GM19239 (cell line): Measurements from ENCODE around the gene CREBBP.
A peak's percentile ranks its signal among the peaks of the same experiment; 100 is the strongest.

Source experiments
- DNase-seq: peaks from one replicate; pipeline ENCODE4 v3.0.0; 2011; ENCODE audit warnings: low spot score; ENCODE audit not compliant: insufficient read length
- FAIRE-seq: peaks from 2 replicates; lab custom pipeline; 2011; peaks lifted over from hg19 to GRCh38; lab: Jason Lieb, UNC

Gene CREBBP

DNA sequence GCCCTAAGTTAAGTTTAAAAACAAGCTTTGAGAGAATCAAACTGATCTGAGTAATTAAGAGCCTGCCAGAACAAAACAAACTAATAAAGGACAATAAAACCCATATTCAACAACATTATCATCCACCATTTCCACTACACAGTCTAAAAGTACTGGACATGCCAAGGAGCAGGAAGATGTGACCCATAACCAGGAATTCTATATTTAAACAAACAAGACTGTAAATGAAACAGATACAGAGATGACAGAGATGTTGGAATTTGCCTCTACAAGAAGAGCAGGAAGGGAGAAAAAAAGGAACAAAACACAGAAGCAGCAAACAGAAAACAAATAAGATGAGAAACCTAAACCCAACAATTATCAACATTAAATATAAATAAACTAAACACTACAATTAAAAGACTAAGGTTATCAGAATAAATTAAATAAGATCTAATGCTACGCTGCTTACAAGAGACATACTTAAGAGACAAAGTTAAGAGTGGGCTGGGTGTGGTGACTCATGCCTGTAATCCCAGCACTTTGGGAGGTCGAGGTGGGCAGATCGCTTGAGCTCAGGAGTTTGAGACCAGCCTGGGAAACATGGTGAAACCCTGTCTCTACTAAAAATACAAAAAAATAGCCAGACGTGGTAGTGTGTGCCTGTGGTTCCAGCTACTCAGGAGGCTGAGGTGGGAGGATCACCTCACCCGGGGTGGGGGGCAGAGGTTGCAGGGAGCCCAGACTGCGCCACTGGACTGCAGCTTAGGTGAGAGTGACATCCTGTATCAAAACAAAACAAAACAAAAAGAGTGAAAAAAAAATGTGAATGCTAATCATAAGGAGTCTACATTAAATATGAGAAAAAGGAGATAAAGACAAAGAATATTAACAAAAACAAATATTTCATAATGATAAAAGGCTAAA lies 50.6 kb downstream of the CREBBP start:
- no peak for DNase-seq
- no peak for FAIRE-seq

DNA sequence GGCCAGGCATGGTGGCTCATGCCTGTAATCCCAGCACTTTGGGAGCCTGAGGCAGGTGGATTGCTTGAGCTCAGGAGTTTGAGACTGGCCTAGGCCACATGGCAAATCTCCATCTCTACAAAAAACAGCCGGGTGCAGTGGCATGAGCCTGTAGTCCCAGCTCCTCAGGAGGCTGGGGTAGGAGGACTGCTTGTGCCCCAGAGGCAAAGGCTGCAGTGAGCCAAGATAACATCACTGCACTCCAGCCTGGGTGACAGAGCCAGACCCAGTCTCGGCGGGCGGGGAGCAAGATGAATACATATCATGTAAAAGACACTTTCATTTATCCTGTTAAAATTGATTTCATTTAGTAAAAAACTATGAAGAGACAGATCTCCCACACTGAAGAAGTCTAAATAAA lies 54.6 kb downstream of the CREBBP start:
- DNase-seq, result no peak
- no peak for FAIRE-seq

DNA sequence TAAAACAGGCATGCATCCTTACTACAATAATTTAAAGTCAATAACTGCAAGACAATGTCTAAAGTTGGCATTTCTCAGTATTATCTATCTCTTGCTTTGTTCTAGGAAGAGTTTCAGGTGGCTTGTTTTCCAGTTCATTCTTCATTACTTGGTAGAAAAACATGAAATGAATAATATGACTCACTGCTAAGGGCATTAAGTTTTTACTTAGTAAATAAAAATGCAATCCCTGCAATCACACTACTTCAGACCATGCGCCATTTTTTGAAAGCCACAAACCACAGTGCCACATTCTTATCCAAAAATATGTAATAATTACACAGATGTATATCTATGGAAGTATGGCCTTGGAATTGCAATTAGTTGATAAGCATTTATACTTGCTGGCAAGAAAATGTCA lies 55.4 kb downstream of the CREBBP start:
- FAIRE-seq (no peak), DNase-seq (no peak)

DNA sequence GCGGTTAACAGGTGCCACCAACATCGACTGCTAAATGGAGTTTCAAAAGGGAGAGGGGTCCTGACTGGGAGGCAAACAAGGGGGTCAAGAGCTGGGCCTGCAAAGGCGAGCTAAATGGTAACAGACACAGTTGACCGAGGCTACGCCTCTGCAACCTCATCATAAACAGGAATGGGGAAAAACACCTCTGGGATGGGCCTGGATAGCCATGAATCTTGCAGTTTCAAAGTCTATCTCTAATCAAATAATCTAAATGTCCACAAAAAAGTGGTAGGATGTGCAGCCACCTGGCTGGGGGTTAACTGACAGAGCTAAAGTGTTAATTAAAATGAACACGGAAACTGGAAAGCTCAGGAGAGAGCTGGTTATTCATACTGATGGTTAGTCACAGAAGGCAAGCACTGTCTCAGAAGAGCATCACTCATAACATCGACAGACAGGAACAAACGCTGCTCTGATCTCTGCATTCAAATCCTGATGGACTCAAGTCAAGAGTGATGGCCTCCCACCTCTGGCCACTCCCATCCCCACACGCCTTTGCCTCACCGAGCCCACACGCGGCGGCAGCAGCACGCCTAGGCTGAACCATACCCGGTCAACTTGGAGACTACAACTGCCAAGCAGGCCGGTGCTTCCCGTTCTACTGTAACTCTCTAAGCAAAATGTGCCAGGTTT lies 56.3 kb downstream of the CREBBP start:
- FAIRE-seq (no peak), DNase-seq (no peak)

DNA sequence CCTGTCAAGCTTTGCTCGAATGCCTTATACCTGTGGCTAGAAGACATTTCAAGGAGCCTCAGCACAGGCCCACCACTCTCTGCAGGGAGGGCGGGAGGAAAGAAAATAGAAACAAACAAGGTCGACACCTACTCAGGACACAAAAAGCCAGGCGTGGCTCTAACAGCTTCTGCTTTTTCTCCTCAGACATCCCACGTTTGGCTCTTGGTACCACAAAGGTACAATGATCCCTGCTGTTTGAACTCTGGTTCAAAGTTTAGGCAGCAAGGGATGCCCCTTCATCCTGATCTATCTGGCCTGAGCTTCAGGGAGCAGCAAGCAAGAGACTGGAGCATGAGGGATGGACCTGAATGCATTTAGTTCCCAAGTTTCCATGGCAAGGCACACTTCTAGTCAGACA lies 57.1 kb downstream of the CREBBP start:
- DNase-seq, result no peak
- no peak for FAIRE-seq

DNA sequence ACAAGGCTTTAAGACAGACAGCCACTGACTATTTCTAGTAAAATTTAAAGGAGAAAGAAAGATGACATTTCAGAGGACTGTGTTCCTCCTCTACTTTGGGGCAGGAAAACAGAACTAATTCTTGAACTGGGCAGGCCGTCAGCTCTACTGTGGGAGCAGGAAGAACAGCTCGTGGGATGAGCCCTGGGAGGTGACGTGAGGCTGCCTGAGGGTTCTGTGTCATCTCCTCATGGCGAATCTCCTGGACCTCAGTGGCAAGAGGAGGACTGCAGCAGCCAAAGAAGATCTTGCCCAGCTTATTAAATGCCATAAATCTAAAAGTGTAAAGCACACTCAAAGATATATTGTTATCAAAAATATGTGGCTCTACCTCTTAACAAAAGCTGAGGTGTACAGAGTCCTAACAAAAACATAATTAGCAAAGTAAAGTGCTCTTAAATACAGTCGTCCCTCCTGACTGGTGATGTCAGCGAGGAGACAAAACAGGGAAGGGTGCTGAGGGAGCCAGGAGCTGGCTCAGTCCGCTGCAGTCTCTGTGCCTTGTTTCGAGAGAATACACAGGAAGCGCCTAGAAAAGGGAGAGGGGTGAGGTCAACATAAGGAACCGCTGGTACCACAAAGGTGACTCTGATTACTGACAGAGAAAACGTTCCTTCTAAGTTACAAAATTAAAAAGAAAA lies 58.0 kb downstream of the CREBBP start:
- DNase-seq (no peak), FAIRE-seq (no peak)

- DNase-seq (no peak), FAIRE-seq (no peak)
These were observed 59.3 kb downstream of the CREBBP start for GRCh38 chr16:3821184-3821583.

- DNase-seq (no peak), FAIRE-seq (no peak)
These were observed 60.5 kb downstream of the CREBBP start for GRCh38 chr16:3819746-3820724.

GRCh38 chr16:3819175-3819527 lies 61.4 kb downstream of the CREBBP start:
- DNase-seq, result no peak
- no peak for FAIRE-seq

DNA sequence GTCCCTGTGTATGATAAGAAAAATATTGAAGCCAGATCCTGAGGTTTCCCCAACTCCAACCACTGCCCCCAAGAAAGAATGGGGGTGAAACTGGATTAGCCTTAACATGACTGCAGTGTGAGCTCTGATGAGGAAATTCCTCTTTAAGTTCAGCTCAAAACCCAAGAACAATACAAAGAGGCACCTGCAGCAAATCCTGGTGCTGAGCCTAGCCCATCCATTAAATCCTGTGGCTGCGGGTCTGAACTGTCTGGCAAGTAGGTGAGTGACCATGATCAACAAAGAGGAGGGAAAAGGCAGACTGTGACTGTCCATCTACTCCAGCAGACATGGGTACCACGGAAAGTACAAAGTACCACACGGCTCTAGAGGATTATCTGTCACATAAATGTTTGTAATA lies 64.2 kb downstream of the CREBBP start:
- no peak for FAIRE-seq

DNA sequence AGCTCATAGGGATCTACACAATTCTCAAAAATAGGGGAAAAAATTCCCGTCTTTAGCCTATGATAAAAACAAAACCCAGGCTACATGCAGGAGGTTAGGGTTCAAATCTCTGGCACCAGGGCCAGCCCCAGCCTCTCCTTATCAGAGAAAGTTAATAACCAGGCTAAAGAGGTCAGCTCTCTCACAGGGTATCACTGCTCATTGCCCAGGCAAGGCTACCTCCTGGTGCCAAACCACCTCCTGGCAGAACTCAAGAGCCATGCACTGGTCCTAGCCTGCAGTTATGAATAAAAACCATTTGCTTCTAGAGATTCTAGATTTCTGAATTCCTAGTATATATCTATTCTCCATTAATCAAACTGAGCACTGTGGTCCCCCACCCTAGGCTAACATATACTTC lies 65.8 kb downstream of the CREBBP start:
- FAIRE-seq (no peak), DNase-seq (no peak)

More for the DNA sequence above, 64.2 kb downstream of the CREBBP start:
- no peak for DNase-seq

DNA sequence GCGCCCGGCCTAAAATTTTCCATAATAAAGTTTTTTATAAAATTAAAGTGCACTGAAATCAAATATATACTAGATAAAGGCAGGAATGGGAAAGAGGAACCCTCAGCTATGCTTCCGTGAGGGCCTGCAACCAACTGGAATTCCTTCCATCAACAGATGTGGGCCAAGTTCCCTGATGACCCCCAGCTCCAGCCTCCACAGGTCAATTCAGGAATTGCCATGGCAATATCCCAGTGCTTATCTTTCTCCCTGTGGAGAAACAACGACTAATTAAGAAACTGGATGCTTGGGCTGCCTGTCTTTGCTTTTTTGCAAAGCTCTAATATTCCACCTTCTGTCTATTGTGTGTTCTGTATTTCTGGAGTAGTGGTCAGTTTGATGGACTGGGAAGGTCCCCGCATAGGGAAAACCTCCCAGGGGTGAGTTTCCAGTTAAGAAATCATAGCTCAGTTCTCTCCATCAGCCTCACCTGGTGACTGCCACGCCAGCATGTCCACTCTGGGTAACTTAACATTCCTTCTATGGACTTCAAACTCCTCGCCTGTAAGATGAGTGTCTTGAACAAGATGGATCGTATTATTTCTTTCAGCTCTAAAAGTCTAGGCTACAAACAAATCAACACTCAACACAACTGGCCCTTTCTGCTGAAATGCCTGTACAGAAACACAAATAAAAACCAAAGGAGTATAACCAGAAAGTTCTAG lies 67.9 kb downstream of the CREBBP start:
- no peak for DNase-seq
- FAIRE-seq, result no peak

DNA sequence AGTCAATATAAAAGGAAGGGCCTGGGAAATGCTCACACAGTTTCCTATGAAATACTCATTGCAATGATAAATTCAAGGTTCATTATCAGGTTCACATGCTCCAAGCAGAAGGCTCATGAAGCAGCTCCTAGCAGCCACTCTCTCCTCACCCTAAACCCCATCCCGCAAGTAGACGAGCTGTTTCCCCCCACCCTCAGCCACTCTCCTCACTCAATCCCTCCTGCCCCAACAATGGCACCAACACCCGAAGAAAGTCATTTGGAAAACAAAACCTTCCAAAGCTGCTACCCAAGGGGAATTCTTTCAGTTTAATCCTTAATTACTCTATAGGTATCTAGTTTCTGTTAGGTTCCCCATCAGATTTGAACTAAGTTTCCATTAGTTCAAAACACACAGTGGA lies 69.7 kb downstream of the CREBBP start:
- no peak for FAIRE-seq
- no peak for DNase-seq

GRCh38 chr16:3810198-3810664 lies 70.3 kb downstream of the CREBBP start:
- FAIRE-seq, result peak; percentile 72
- no peak for DNase-seq

DNA sequence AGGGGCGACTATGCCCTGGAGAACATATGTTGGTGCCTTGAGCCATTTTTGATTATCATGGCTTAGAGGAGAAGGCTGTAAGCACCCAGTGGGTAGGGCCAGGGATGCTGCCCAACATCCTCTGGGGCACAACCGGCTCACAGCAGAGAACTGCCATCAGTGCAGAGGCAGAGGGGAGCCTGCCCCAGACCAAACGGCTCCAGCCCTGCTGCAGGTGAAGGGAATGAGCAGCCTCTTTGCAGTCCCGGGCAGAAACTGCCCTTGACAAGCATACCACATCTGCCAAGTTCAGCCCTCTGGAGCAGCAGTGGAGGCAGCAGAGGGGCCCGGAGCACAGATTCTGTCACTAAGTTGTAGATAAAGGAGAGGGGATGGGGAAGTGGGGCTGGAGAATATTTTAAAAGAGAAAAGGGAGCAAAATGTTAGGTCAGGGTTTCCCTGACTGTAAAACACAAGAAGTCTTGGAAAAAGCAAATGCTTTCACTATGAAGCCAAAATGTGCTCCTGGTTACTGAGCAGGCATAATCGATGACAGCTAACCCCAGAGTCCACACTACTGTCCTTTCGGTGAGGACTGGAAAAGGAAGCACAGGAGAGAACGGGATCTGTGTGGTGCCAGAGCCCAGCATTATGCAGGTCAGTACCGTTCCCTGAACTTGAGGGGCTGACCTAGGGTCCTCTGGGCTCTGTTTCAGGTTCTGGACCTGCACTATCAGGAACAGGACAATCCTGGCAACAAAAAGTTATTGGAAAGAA lies 72.0 kb downstream of the CREBBP start:
- FAIRE-seq (no peak), DNase-seq (no peak)

DNA sequence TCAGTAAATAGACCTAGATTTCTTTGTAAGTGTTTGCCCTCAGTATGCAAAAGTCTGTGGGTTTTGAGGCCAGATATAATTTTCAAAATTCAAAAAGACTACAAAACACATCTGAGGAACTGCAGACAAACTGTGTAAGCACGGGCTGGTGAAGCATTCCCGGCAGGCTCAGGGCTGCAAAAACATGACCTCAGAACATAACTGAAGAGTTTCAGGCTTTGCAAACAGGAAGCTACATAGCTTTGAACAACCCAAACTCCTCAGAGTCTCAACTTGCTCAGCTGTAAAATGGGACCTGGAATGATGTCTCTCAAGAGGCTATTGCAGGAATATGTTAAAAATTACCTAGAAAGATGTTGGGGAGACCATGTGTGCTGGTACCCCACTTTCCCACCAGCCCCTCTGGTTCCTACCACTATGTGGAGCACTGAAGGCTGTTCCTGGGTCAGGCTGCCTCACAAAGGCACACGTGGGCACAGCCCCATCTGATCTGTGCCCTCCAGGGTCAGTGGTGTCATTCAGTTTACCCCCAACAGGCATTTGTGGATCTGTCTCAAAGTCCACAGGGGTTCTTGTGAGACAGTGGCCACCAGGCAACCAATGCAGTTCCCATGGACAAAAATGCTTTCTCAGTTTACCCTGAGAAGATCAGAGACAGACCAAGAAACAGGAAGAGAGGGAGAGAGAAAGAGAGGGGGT lies 72.9 kb downstream of the CREBBP start:
- DNase-seq (no peak), FAIRE-seq (peak; percentile 71)

GRCh38 chr16:3804426-3805016 lies 76.0 kb downstream of the CREBBP start:
- peak; percentile 55 for FAIRE-seq

More at GRCh38 chr16:3804426-3805016, 76.0 kb downstream of the CREBBP start:
- no peak for DNase-seq
